Stimulated activated CD4-positive, alpha-beta T cell treated with anti-CD3 and anti-CD28 coated beads, Interleukin-1b, Interleukin-23, amount 100 ng/mL, for 1 hour (primary cell): ENCODE measurements around the gene HMGB2.

Experiments used
- DNase-seq, 2 donors: peaks; one replicate each; pipeline ENCODE4 v3.0.0-alpha.2; 2020; ENCODE audit warnings: low read depth in 2 of 2

HMGB2 gene

GRCh38 chr4:173334085-173334890, at the start of gene HMGB2:
Gene HMGB2, minus strand, starts transcription at chr4:173334358. Its CDS starts 709 bp downstream, at chr4:173333649.
- peak; percentile 98 to 99 for DNase-seq

DNA sequence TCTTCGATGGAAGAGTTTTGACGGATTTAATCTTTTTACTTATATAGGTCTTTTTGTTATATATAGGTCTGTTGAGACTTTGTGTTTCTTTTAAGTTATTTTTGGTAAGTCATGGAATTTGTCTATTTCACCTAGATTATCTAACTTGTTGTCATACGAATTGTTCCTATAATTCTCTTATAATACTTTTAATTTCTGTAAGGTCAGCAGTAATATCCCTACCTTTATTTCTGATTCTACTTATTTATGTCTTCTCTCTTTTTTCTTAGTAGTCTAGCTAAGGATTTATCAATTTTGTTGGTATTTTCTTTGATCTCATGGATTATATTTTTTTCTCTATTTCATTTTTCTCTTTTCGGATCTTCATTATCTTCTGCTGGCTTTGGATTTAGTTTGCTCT, 48.2 kb upstream of the HMGB2 start:
- no peak for DNase-seq

DNA sequence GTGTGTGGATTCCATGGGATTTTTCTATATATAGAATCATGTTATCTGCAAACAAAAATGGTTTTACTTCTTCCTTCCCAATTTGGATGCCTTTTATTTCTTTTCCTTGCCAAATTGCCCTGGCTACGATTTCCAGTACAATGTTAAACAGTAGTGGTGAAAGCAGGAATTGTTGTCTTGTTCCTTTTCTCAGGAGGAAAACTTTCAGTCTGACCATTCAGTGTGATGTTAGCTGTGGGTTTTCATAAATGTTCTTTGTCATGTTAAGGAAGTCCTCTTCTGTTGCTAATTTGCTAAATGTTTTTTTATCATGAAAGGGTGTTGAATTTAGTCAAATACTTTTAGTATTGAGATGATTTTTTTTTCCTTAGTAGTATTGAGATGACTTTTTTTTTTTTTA, 47.5 kb upstream of the HMGB2 start:
- DNase-seq = no peak

- no peak for DNase-seq
Observed at GRCh38 chr4:173380987-173381386, 46.8 kb upstream of the HMGB2 start.

DNA sequence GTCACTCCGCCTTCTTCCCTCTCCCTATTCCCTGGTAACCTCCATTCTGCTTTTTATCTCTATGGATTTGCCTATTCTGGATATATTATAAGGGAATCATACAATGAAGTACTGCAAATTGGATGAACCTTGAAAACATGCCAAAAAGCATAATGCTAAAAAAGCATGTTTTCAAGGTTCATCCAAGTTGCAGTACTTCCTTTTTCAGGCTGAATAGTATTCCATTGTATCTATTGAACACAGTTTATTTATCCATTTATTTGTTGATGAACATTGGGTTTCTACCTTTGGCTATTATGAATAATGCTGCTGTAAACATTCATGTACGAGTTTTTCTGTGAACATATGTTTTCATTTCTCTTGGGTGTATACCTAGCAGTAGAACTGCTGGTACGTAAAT, 45.8 kb upstream of the HMGB2 start:
- DNase-seq = no peak

- DNase-seq = no peak
Observed at GRCh38 chr4:173374588-173374987, 40.4 kb upstream of the HMGB2 start.

GRCh38 chr4:173371292-173372192, 37.4 kb upstream of the HMGB2 start:
- DNase-seq = no peak

DNA sequence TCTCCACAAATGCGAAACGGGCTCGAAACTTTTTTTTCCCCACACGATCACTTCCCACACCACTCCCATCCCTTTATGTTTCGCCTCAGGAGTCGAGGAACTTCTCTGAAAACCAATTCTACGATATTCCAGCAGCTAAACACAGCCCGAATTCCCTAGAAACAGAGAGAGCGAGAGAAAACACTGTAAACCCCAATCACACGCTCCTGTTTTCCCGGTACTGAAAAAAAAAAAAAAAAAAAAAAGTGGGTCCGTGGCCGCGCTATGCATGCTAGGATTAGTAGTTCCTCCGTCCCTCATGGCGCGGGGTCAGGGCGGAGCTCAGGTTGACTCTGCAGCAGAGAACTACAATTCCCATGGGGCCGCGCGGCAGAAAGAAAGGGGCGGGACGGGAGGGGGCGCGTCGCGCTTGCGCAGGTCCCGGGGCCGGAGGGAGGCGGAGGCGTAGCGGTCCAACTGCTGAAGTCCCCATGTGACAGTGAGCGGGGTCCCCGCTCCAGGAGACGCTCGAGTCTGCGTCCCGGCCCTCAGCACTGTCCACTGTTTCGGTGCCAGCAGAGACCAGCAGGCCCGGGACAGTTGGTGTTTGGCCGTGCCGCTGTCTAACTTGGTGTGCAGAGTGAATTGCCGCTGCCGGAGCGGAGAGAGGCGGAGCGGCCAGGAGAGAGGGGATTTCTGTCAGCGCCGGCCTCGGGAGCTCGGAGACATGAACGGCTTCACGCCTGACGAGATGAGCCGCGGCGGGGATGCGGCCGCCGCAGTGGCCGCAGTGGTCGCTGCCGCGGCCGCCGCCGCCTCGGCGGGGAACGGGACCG, 36.5 kb upstream of the HMGB2 start, which contains the start of gene SAP30:
Gene SAP30 (plus strand): TSS at position 478 of the 815 bp plus-strand sequence. CDS start 229 bp downstream, at position 707.
- peak; percentile 92 to 93 for DNase-seq

GRCh38 chr4:173370130-173370476, 35.9 kb upstream of the HMGB2 start:
- DNase-seq = peak in 1 of 2 donors; percentile 27

DNA sequence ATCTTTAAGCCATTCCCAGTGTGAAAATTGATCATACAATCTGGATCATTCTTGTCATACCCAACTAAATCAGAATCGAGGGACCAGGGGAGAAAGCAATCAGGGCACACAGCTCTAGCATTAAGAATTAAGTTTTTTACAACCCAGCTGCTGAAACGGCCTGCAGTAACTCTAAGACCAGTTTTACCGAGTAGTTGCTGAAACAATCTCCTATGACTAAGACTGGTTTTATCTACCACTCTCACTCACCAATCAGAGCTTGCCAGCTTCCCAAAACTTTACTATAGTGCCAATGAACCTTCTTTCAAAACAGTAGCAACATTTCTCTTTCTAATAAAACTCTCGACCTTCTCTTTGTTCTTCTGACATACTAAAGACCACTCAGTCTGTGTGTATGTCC, 33.8 kb upstream of the HMGB2 start:
- no peak for DNase-seq

GRCh38 chr4:173367285-173367684, 33.1 kb upstream of the HMGB2 start:
- no peak for DNase-seq

GRCh38 chr4:173365359-173365996, 31.3 kb upstream of the HMGB2 start:
- no peak for DNase-seq

DNA sequence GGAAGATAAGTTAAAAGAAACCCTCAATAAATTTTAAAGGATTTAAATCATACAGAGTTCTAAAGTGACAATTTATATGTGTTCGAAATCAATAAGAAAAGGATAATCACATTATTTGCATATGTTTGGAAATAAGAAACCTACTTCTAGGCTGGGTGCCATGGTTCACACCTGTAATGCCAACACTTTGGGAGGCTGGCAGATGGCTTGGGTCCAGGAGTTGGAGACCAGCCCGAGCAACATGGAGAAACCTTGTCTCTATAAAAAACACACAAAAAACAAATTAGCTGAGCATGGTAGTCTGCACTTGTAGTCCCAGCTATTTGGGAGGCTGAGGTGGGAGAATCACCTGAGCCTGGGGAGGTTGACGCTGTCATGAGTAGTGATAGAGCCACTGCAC, 28.5 kb upstream of the HMGB2 start:
- no peak for DNase-seq

DNA sequence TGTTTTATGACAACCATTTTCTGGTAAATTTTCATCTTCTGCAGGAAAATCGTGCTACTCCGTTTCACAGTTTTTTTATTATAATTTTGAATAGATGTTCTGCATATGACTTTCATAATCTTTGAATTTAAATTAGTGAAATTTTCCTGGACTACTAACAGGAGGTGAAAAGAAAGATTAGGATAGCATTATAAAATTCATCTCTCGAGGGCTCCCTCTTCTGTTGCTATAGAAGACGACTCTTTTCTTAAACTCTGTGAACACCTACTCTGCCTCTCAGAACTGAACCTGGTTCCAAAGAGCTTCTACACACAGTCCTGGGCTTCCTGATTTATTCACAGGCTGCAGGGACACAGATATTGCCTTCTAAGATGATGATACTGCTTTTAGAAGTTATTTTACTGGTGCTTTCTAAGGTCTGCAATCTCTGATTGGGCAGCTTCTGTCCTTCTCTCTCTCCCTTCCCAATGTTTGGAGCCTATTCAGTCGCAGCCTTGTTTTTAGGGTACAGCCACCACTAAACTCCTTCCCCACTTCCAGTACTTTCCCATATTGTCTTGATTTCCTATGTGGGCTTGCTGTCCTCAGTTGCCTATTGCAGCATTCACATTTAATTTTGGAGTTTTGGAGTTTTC, 26.5 kb upstream of the HMGB2 start:
- DNase-seq = no peak

- DNase-seq = no peak
Observed at GRCh38 chr4:173357939-173358338, 23.8 kb upstream of the HMGB2 start.

DNA sequence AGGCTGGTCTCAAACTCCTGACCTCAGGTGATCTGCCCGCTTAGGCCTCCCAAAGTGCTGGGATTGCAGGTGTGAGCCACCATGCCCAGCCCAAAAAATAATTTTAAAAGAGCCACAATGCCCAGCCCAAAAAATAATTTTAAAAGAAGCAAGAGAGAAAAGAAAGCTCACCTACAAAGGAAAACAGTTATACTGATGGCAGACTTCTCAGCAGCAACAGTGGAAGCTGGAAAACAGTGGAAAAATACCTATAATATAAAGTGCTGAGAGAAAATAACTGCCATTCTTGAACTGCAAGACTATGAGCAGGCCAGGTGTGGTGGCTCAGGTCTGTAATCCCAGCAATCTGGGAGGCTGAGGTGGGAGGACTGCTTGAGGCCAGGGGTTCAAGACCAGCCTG, 13.3 kb upstream of the HMGB2 start:
- DNase-seq = no peak

- DNase-seq = no peak
Observed at GRCh38 chr4:173346074-173346473, 11.9 kb upstream of the HMGB2 start.

DNA sequence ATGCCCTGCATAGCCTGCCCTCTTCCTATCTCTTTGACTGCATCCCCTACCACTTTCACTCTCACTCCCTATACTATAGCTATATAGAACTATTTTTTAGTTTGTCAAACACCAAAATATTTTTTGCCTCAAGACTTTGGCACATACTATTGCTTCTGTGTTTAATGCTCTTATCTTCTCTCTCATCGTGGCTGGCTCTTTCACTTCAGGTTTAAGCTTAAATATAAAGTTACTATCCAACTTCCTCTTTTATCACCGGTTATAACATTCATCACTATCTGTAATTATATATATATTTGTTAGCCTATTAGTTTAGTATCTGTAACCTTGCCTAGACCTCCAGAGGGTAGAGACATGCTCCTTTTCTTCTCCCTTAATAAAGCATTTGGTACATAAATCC, 11.5 kb upstream of the HMGB2 start:
- no peak for DNase-seq

DNA sequence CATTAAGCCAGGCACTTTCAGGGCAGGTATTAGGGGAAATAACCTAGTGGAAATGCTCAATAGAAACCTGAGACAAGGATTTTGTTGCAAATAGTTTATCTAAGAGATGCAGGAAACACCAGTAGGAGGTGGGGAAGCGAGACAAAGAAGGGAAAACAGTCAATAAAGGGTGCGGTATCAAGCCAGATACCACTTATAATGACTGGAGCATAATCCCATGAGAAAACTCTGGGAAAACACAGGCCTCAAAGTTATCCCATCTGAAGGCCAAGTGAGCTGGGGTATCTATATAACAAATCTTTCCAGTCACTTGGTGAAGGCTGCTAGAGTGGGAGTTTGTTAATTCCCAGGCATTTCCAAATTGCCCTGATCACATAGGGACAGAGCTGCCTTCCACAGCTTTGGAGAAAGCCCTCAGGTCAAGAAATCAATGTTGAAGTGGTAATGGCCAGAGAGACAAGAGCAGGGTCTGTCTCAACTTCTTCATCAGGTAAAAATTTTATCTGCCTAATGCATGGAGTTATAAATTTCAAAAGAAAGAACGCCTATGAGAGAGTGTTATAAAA, 9.8 kb upstream of the HMGB2 start:
- no peak for DNase-seq

GRCh38 chr4:173337463-173337862, 3.3 kb upstream of the HMGB2 start:
- DNase-seq = no peak
